Measurements from ENCODE around the gene TRPM1.

GRCh38 chr15:31032961-31033371 is 68.6 kb downstream of the TRPM1 start:
- no peak for TF ChIP-seq SUZ12 (IDR thresholded peaks at IDR 0.05; ENCODE audit: extremely low read depth, insufficient read depth, insufficient read length)
- TF ChIP-seq YY1 (IDR thresholded peaks at IDR 0.05; ENCODE audit: insufficient read depth, insufficient read length) = no peak
